GM19397 (cell line): ENCODE results near the gene CTNNA3.

ENCODE experiments used
- ATAC-seq: cut with Tn5 transposase; IDR thresholded peaks from one replicate; pipeline ENCODE4 v1.9.1; 2021; ENCODE audit warnings: mild to moderate bottlenecking, moderate library complexity; ENCODE audit not compliant: unreplicated experiment

CTNNA3 gene

DNA sequence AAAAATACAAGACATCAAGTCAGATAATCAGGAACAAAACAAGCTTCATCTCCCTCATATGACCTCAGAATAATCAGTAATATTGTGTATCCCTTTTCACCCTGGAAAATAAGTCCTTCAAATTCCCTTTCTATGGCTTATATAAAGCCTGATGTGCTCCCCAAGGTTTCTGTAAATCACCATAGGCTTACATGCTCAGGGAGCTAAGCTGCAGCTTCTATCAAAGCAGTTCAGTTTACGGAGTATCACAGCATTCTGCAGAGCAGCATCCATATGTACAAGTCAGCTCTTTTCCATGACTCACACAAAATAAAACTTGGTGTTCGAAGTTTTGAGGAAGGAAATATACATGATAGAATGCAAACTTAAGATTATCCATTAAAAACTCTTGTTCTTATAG, 544.5 kb downstream of the CTNNA3 start:
- ATAC-seq: no peak

DNA sequence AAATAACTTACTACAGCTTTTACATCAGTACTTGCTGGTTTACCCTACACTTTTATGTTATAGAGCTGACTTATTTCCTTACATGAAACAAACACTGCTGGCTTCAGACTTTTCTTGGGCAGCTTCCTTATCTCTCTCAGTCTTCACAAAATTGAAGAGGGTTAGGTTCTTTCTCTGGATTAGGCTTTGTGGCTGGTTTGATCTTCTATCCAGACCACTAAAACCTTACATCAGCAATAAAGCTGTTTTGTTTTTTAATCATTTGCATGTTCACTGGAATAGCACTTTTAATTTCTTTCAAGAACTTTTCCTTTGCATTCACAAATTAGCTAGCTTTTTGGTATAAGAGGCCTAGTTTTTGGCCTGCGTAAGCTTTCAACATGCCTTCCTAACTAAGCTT, 551.5 kb downstream of the CTNNA3 start:
- no peak for ATAC-seq

DNA sequence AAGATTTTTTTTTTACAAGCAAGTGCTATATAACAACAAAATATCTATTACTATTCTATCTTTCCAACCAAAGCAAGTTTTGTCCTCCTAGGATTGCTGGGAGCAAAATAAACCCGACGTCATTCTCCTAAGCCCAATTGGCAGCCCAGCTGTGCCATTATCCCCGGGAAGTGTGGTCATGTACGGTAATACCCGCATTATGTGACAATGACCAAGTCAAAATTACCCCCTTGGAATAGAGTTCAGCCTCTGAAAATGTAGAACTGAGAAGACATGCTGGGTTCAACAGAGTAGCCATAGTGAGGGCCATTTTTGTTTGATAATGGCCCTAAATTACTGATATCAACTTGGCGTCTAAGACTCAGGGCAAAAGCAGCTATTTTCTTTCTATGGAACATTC, 554.7 kb downstream of the CTNNA3 start:
- ATAC-seq: no peak

DNA sequence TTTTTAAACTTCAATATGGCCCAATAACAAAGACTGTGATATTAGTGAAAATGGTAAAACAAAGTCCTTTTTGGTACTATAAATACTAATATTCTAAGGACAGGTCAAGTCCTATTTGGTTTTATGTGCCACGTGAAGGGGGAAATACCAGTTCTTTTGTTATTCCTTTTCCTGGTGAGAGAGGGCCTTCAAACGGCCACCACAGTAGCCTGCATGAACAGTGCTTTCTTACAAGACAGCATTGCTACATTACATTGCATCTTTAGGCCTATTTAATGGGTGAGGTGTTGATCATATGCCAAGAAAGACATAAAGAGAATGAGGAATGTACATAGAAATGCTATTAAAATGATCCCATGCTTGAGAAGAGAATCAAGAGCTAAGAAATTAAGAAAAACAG, 555.4 kb downstream of the CTNNA3 start:
- no peak for ATAC-seq

DNA sequence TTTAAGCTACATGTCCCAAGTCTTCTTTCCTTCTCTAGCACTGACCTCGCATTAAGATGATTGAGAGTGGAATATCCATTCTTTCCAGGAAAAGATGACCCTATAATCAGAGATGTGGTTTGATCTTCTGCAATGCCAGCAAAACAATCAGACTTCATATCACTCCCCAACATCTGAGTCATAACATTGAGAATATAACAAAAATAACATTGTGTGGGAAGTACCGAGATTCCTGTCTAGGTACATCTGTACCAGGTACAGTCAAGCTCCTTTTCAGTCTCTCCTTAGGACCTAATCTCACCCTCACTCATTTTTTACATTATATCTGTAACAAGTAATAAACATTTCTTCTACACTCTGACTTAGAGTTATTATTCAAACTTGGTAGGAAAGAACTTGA, 568.6 kb downstream of the CTNNA3 start:
- no peak for ATAC-seq

DNA sequence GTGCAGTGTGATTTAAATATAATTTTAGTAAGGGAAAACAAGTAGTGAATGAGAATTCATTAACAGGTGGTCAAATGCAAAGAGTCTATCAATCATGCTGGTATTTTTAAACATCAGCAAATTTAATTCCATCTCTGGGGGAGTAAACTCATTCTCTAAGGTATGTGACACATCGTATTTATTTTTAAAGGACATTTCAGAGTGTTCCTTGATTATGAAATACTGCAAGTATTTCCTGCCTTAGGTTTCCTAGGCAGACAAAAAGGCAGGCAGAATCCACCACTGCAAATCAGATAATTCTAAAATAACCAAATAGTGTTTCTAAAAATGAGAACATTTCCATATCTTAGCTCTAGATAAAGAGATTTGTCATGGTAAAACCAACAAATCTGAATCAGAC, 576.3 kb downstream of the CTNNA3 start:
- ATAC-seq: no peak

DNA sequence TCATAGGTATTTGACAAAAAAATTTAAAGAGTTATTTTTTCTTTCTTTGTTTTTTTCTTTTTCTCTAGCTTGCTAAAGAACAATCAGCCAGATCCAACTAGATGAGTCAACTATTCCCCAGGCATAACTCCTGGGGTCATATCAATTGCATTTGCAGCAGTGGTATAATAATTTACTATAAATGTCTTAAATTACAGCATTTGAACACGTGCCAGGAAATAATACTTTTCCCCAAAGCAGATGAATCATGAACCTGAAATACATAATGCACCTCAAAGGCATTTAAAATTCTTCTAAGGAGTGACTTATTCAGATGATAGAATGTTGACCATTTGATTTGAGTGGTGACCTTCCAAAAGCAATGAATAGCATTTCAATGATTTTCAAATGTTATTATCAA, 580.0 kb downstream of the CTNNA3 start:
- no peak for ATAC-seq

DNA sequence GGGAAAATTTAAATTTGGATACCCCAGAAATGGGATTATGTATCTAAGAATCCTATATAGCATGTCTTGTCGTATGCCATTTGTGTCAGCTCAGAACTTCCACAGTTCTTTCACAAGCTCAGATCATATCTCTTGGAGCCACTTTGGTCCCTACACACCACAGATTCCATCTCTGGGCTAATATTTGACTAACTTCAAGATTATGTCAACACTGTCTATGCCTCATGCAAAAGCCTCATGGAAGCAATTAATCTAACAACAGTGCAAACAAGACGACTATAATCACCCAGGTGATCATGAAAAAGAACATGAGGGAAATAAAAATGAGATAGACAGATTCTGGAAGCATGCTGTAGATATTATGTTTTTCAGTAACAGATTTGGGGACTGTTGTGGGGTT, 581.0 kb downstream of the CTNNA3 start:
- ATAC-seq: no peak

DNA sequence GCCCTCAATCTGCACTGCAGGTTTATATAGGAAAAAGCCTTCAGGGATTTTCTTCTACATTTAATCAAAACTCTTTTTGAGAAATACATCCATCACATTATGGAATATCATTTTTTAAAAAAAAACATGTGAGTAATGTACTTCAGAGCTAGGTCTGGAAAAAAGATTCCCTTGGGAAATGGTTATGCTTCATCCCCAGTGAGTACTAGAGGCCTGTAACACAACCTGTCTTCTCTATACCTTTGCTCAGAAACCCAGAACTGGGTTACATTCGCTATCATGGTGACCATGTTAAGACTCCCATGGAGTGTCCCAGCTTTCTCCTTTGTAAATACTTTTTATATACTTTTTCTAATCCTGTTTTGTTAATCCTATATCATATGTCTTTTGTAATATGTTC, 583.2 kb downstream of the CTNNA3 start:
- ATAC-seq: no peak

DNA sequence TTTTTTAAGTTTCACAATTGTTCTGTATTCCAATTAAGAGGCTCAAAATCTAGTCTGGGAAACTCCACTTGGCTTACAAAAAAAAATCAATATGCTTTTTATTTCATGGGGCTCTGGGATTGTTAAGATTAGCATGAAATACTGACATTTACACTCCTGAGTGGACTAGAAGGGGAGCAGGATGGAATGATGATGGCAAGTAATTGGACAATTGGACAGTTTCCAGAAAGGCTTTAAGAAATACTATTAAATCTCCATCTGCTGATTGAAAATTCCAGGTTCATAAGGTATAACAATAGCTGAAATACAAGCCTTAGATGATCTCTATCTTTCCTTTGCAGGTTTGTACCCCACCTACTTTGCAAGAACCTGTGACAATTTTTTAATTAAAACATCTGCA, 585.7 kb downstream of the CTNNA3 start:
- no peak for ATAC-seq

DNA sequence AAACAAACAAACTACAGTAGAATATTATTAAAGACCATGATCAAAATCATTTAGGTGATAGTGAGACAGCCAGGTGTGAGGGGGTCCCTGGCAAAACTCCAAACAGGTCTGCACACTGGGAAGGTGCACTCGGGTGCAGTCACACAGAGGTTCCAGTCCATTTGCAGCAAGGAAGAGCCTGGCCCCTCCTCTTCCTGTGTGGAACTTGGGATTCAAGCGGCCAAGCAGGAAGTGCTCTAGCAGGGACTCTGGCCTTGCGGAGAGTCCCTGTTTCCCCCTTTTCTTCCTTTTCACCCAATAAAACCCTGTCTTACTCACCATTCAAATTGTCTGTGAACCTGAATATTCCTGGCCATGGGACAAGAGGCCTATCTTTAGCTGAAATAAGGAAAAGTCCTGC, 588.3 kb downstream of the CTNNA3 start:
- no peak for ATAC-seq

DNA sequence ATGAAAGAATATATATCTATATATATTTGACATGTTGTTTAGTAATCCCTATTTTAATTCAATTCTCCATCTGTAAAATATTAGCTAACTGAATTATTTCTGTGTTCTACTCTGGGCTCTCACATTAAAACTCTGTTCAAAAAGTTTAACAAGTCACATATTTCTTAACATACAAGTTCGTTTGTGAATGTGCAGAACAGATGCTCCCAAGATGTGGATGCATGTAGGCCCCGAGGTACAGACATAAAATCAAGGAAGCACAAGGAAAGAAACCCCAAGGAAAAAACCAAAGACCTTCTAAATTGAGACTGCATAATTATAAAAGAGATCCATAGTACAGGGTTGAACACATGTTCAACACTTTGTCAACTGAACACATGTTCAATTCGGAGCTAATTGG, 595.0 kb downstream of the CTNNA3 start:
- ATAC-seq: no peak

DNA sequence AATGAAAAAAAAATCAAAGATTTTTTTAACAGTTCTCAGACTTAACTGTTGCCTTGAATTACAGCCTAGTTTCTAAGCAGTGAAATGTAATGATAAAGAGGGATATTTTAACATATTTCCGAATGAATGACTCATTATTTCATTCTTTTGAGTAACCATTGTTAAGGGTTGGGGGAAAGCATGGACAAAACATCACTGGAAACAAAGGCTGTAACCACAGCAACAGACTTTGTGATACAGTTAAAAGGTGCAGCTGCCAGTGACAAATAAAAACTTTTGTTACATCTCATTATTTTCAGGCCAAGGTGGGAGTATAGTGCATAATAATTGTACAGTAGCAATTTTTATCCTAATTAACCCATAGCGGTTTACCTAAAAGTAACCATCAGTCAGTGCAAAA, 597.5 kb downstream of the CTNNA3 start:
- ATAC-seq: no peak

DNA sequence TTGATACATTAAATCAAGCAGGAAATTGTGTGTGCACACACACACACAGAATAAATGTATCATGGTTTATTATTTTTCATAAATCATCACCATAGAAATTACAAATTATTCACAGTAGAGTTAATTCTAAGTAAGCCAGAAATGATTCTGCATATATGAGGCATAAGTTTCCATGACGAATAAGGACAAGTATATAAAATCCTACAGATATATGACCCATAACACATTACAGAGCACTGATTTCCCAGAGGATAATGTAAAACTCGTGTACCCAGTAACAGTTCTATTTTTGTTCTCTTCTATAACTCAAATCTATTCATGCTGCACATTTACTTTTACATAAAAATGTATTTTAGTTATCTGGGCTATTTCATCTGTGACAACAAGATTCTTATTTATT, 600.5 kb downstream of the CTNNA3 start:
- no peak for ATAC-seq

DNA sequence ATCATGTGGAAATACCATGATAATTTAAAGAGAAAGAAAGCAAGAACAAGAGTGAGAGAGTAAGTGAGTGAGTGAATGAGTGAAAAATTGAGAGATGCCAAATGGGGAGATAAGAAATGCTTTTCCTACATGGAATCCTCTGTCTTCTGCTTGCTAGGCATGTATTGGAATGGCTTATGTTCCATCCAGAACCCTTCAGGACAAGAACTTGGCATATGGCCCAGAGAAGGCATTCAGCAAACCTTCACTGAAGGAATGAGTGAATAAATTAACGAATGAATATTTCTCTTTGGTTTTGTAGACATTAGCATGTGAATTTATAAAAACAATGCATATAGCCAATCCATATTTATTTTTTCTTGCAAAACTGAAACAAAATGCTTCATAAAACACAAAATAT, 608.0 kb downstream of the CTNNA3 start:
- ATAC-seq: no peak

DNA sequence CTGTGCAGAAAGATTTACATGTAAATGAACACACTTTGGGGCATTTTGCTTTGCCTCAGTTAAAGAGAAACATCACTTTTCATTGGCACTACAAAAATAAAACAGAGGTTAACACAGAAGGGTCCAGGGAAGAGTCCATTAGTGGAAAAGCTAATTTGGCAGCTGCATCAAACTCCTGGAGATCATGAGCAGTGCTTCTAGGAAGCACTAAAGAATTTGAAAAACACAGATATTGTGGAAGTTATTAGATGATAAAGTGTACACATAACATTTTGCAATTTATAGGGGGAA, 608.9 kb downstream of the CTNNA3 start:
- ATAC-seq: no peak

DNA sequence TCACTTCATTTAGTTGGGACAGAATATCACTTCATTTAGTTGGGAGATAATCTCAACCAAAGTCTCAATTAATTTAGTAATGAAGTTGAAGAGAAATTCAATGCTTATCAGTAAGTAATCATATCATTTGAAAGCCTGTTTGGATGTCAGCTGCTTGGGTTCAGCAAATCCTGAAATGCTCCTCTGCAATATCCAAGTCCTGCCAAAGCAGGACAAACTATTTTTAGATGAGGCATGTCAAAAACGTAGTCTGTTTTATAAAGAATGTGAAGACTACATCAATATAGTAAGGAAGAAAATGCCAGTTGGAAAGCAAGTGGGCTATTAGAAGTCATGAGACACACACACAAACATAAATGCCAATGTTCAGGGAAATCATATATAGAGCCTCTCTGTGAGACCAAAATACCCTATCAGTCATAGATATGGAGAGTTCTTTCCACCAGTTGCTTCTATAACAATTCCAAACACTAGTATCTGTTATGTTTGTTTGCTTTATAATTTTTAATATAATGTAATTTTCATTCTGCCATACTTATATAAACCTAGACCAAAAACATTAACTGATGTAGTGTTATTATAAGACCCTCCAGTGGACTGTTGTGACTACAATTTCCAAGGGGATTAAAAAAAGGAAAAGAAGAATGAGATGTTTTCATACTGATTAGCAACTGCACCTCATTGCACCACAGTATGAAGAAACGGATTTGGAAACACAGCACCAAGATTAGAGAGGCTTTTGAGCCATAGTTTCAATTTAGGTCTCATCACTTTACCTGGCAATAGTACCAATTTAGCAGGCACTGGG, 609.5 kb downstream of the CTNNA3 start:
- ATAC-seq: no peak

DNA sequence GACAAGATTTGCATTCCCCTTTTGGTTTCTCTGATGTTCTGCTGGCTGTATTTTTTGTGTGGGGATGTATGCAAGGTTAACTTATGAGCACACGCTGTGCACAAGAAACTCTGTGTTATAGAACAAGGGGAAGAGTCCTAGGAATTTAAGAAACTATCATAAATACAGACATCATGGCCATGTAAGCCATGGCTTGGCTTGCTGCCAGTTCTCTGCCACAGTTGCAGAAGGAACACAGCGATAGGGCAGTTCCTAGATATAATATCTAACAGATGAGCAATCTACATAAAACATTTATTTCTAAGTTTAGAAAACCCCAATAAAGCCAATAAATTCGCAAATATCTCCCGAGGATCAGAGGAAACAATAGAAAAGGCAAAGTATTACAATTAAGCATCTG, 616.9 kb downstream of the CTNNA3 start:
- no peak for ATAC-seq

DNA sequence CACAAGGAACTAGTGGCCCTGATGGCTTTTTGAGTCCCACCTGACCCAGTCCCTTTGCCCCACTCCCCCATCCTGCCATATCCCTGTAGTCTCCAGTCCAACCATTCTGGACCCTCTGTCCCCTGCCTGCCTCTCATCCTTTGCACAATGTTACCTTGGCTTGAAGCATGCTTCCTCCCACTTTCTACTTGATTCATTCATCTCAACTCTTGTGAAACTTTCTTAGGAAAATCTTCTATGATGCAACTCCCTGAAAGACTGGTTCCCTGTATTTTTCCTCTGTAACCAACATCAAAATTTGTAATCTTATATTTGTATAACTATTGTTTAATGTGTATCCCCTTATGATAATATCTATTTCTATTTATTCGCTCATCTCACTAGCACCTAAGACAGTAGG, 618.6 kb downstream of the CTNNA3 start:
- no peak for ATAC-seq

DNA sequence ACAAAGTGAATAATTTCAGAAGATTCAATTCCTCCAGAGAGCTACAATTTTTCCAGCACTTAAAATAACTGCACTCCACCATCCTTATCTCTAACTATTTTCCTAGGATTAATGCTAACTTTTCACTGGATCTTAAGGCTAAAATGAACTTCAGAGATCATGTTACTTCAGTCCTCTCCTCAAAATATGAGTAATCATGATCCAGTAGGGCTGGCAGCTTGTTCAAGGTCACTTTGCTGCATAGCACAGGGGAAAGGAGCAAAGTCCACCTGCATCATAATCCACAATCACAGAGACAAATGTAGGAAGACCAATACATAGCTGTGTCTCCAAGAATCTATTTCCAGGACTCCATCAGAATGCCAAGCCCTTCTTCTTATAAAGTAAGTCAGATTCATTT, 619.9 kb downstream of the CTNNA3 start:
- no peak for ATAC-seq

DNA sequence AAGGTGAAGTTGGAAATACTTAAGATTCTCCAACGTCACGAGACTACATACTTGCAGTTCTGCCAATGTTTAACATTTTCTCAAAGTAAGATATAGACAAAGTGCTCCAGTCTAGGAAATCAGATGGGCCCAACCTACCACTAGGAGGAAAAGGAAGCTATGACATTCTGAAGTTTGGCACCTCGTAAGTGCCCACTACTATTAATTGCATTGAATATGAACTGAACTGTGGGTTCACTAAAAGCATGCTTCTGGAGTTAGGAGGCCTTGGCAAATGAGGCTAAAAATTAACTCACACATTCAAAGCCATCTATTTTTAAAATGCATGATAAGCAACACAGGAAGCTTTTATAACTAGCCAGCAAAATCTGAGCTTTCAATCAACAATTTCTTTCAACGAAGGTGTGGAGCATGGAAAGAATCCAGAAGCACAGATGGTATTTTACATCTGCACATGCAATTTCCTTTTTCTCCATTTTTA, 620.5 kb downstream of the CTNNA3 start:
- no peak for ATAC-seq

DNA sequence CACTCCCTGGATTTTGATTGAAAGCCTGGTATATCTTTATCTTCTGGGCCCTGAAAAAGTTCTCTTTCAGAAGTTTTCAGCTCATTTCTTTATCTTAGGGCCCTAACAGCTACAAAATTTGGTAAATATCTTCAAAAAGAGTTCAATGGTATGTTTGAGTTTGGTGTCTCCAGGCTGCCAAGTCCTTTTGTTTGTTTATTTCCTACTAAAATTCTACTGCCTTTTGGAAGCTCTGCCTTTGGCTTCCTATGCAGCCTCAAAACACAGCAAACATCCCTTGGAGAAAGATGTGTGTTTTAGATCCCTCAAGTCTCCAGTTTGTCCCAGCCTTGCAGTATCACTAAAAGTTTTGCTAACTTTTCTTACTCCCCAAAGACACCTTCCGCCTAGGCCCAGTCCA, 623.3 kb downstream of the CTNNA3 start:
- ATAC-seq: no peak

DNA sequence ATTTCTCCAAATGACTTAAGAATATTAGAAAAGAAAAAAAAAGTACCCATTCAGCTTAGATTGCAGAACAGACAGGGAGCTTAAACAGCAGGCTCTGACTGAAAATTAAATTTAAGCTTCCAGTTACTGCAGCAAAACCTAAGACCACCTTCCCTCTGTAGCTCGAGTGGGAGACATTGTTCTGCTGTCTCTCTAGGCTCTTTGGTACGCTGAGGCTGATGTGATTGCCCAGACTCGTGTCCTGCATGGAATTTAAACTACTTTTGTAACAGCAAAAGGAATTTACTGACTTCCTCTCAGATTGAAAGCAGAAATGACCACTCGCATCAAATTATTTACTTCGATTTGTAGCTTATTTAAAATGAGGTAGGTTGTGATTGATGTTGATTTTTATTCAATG, 645.6 kb downstream of the CTNNA3 start:
- ATAC-seq: no peak
